Adrenal gland (tissue), 5 donors: ENCODE results near the gene THSD7A.

Experiments
- CTCF ChIP-seq, 6 experiments: fragments of 450-650 bp in 4 of 6; fragments of 200-600 bp in 2 of 6; sonication (generic) in 1 of 6; IDR thresholded peaks; 1 replicate in 5 of 6; 2 replicates in 1 of 6; pipeline versions ENCODE4 v1.5.1 to v1.8.0; 2016 to 2021; ENCODE audit warnings: antibody characterized with exemption in 6 of 6, mild to moderate bottlenecking in 2 of 6, moderate library complexity in 1 of 6
- POLR2A ChIP-seq, 2 donors: fragments of 450-650 bp; IDR thresholded peaks; one replicate each; pipeline ENCODE4 v1.6.1; 2017; ENCODE audit warnings: antibody characterized with exemption in 2 of 2, mild to moderate bottlenecking in 2 of 2, moderate library complexity in 1 of 2
- donor health status: DM: no; HTN: no; CAD: no.

- TF ChIP-seq CTCF (IDR thresholded peaks at IDR 0.05) (no peak), POLR2A (IDR thresholded peaks at IDR 0.05) (no peak)
Observed at GRCh38 chr7:11642841-11643240, 189.2 kb downstream of the THSD7A start.
